NCI-H446 treated with DMSO at 0.1 percent for 48 hours (cell line): ENCODE results near the gene INSIG1.

Source experiments
- DNase-seq: peaks from one replicate; lab custom pipeline; 2025; lab: John Stamatoyannopoulos, UW

Gene INSIG1

GRCh38 chr7:155266440-155266839 lies 31.2 kb upstream of the INSIG1 start:
- no peak for DNase-seq

- no peak for DNase-seq
These were observed 30.7 kb upstream of the INSIG1 start for GRCh38 chr7:155267023-155267422.

GRCh38 chr7:155267436-155267835 lies 30.2 kb upstream of the INSIG1 start:
- no peak for DNase-seq

GRCh38 chr7:155268211-155268610 lies 29.5 kb upstream of the INSIG1 start:
- DNase-seq, result no peak

GRCh38 chr7:155268921-155269650 lies 28.6 kb upstream of the INSIG1 start:
- DNase-seq, result no peak

- no peak for DNase-seq
These were observed 27.7 kb upstream of the INSIG1 start for GRCh38 chr7:155269766-155270585.

- DNase-seq, result no peak
These were observed 26.8 kb upstream of the INSIG1 start for GRCh38 chr7:155270861-155271260.

- DNase-seq, result no peak
These were observed 22.9 kb upstream of the INSIG1 start for GRCh38 chr7:155274633-155275355.

DNA sequence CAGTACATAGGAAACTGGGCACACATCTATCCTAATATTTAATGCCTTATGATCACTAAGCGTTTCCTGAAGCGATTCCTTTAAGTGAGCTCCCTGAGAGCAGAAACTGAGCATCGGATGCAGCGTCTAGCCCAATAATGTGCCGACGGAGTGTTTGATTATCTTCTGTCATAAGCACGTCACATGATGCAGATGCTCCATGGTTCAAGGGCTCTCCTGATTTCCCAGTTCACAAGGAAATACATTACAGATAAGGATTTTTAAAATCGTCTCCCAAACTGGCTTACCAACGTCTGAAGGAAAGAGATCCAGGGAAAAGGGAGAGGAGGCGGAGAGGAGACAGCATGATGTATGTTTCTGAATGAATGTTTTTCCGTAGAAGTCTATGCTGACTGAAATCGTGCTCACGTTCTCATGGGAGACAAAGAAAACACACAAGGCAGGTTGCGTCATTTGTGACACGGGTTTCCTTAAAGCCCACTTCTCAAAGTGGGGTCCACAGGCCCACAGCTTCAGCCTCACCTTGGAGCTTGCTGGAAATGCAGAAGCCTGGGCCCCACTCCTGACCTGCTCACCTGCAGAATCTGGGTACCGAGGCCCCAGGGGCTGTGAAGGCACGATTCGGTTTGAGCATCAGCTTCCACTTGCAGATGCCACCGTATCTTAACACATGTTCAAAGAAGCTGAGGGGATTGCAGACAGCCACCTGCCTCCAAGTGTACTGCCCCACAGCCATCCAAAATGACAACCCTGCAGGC lies 21.5 kb upstream of the INSIG1 start:
- DNase-seq, result no peak

GRCh38 chr7:155276800-155277375 lies 20.8 kb upstream of the INSIG1 start:
- no peak for DNase-seq

GRCh38 chr7:155277385-155277994 lies 20.2 kb upstream of the INSIG1 start:
- no peak for DNase-seq

DNA sequence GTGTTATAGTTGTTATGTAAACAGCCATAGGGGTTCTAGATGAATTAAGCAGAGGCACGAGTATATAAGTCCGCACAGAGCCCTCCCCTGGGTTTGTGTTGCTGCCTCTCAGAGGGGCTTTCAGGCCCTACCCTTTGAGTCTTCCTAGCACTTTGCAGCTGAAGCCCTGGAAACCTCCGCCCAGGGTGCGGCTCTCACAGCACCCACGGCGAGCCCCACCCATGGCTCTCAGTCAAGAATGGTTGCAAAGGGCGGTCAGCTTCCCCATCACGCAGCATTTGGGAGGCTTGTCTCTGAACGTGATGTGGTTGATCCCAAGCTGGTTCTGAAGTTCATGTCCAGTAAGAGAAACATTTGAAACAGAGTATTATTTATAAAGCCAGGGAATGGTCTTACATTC lies 18.8 kb upstream of the INSIG1 start:
- no peak for DNase-seq

GRCh38 chr7:155279787-155280445 lies 17.8 kb upstream of the INSIG1 start:
- DNase-seq, result no peak

DNA sequence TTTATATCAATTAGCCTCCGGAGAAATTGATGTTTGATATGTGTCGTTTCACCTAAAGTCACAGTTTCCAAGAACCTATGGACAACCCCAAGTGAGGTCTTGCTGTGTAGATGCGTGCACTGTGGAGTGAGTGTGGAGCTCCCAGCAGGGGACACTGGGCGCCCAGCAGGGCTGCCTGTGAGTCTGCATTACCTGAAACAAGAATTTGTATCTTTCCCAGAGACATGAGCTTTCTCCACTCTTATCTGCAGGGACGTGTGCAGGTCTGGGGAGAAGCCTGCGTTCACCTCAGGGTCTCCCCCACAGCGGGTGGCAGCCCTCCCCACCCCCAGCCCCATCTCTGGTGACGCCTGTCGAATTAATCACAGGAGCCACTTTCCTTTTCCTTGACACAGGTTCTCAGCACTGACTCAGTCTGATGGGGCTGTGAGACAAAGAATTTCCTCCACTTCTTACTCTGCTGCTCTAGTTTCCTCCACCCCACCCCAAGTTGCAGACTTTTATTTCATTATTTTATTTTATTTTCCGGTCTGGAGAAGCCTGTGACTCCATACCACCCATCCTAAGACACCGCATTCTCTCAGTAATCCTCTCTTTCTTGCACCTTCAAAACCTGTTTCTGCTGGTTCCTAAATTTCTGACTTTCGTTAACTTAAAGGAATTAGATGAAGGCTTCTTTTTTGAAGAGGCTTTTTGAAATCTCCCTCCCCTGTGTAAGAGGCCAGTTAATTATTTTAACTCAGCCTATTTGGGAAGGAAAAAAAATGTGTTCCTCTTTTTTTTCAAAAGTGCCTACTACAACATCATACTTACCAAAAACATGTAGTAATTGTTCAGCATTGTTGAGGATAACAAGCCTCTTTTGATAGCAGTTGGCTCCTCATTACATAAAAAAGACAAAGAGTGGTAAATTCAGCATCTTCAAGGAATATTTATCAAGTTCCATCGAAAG lies 17.0 kb upstream of the INSIG1 start:
- no peak for DNase-seq

DNA sequence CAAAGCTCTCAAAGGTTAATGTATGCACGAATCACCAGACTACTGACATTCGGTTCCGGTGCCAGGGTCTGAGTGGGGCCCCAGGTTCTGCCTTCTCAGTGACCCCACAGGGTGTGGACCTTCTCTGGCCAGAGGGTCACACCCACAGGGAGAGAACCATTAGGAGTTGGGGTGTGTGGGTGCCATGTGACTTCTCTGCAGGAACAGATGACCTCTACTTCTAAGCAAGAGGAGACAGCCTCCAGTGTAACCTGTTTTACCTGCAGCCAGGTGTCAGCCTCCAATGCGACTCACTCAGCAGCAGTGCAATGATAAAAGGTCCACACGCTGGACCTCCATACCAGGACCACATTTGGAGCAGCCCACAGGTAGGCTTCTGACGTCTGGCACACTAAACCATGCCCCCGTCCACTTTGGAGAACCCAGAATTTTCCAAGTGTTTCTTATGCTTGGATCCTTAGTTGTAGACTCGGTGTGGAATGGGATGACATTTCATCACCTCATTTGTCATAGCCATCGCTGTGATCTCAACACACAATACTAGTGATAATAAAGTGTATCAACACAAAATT lies 16.2 kb upstream of the INSIG1 start:
- no peak for DNase-seq

DNA sequence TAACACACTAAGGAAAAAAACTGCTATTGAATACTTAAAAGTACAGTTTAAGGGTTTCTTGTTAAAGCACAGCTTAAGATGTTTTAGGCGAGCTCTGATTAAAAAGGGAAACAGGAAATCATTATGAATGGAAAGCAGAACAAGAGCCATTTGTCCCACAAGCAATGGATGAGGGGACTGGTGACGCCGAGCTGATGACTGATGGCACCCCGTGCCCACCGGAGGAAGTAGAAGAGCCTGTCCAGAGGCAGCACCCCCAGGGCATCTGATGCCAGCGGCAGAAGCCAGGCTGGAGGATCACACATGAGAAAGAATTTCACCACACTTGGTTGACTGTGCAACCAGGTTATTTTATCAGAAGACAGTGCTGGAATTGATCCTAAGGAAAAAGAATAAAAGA lies 15.0 kb upstream of the INSIG1 start:
- DNase-seq, result no peak

DNA sequence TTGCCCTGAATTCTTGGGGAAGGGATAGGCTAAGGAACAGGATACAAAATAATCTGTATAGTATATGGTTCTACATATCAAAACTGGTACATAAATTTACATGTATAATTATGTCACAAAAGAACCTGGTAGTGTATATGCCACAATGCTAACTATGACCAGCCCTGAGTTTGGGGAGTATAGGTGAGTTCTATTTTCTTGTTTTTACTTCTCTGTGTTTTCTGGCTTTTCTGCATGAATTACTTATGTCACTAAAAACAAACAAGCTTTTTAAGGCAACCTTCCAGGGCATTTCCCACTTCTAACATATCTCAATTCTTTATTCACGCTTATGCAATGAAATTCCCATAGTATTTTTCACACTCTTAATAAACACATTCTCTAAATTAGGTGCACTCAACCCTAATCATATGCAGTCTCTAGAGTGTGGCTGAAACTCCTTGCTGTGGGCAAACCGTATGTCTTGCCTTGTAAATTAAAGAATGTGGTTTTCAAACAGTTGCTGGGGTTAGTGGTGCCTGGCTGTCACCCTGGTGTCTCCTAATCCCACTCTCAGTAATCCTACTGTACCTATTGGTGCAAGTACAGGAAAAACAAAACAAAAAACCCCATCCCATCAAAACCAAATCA lies 14.0 kb upstream of the INSIG1 start:
- no peak for DNase-seq

- no peak for DNase-seq
These were observed 13.0 kb upstream of the INSIG1 start for GRCh38 chr7:155284496-155285274.
